Mucosa of descending colon (tissue), 3 donors: ENCODE measurements around the gene STRIT1. TPM values are rescaled to one million over a fixed set of nuclear protein-coding genes. Genes with fewer than 3 reads are reported as not detected.

ENCODE experiments used
- ATAC-seq: fragments of 200-7000 bp; cut with Tn5 transposase; one replicate; pipeline ENCODE4 v1.9.1; 2020; ENCODE audit warnings: mild to moderate bottlenecking, moderate library complexity
- DNase-seq, 3 donors: peaks; one replicate each; pipeline ENCODE4 v3.0.0-alpha.2; 2020
- H3K36me3 ChIP-seq: fragments of 200-600 bp; one replicate; pipeline ENCODE4 v1.8.0; 2021; ENCODE audit warnings: low read depth, mild to moderate bottlenecking
- H3K4me1 ChIP-seq: fragments of 200-600 bp; one replicate; pipeline ENCODE4 v1.8.0; 2021; ENCODE audit warnings: low read depth, mild to moderate bottlenecking
- H3K4me3 ChIP-seq: fragments of 200-600 bp; one replicate; pipeline ENCODE4 v1.8.0; 2021; ENCODE audit warnings: mild to moderate bottlenecking
- H3K9me3 ChIP-seq: fragments of 200-600 bp; one replicate; pipeline ENCODE4 v1.8.0; 2021; ENCODE audit warnings: mild to moderate bottlenecking
- intact Hi-C, 2 donors: fragments of 100-400 bp; cut with DNase I in 1 of 2; cut with micrococcal nuclease in 1 of 2; formaldehyde crosslinking; loops; one replicate each; pipeline versions ENCODE4 v1.11.0 to v1.11.1; 2022; cut with DNase I, micrococcal nuclease
- total RNA-seq, 3 donors: library from RNA; stranded (reverse); fragmentation: NEBNext Ultra II Directional in 2 of 3; extraction: Animal tissue kit (Norgen Biotek cat#: 25700) in 2 of 3; gene quantifications; one replicate each; pipeline versions ENCODE4 v1.2.1 to v1.2.4, GENCODE V29; 2021 to 2023
- TF ChIP-seq, protein P1 (sequence below): fragments of 200-600 bp; IDR thresholded peaks from one replicate; pipeline ENCODE4 v1.8.0; 2022; ENCODE audit warnings: antibody characterized with exemption, mild to moderate bottlenecking
- donor health status: DM: no; HTN: no; CAD: no; lungs with moderate emphysema.
- donor health status: DM: no; HTN: no; CAD: no.
- donor health status: DM: no; HTN: yes; CAD: no.

The STRIT1 gene
- total RNA-seq, 3 donors from 2014 or later: not detected

- ATAC-seq (no peak), DNase-seq (no peak)
- Histone ChIP-seq H3K4me1 (no peaks in the 10 kb centered on the region), H3K4me3 (no peak overlapping the region), H3K36me3 (no peaks in the 10 kb centered on the region), H3K9me3 (no peaks in the 10 kb centered on the region)
- TF ChIP-seq, protein P1, sequence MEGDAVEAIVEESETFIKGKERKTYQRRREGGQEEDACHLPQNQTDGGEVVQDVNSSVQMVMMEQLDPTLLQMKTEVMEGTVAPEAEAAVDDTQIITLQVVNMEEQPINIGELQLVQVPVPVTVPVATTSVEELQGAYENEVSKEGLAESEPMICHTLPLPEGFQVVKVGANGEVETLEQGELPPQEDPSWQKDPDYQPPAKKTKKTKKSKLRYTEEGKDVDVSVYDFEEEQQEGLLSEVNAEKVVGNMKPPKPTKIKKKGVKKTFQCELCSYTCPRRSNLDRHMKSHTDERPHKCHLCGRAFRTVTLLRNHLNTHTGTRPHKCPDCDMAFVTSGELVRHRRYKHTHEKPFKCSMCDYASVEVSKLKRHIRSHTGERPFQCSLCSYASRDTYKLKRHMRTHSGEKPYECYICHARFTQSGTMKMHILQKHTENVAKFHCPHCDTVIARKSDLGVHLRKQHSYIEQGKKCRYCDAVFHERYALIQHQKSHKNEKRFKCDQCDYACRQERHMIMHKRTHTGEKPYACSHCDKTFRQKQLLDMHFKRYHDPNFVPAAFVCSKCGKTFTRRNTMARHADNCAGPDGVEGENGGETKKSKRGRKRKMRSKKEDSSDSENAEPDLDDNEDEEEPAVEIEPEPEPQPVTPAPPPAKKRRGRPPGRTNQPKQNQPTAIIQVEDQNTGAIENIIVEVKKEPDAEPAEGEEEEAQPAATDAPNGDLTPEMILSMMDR: no peak
- intact Hi-C loops: no loop called here
Measured at GRCh38 chr3:155241579-155241978, 51.9 kb downstream of the STRIT1 start.

Other genes with a start within 250 kb of the STRIT1 start
- gene MME, start 213.4 kb downstream of the STRIT1 start, total RNA-seq: 1 to 10 TPM; 1.4 to 1.9 (median 1.6) TPM